IMR-90 (cell line): ENCODE measurements around the gene AJAP1. TPM values are rescaled to one million over a fixed set of nuclear protein-coding genes. Genes with fewer than 3 reads are reported as not detected.

Experiments
- ATAC-seq: fragments of 200-7000 bp; cut with Tn5 transposase; 2 replicates; pipeline ENCODE4 v1.9.1; 2020; ENCODE audit warnings: low read depth, mild to moderate bottlenecking, moderate library complexity
- BruUV-seq: library from RNA; stranded (reverse); fragments of 400-500 nt; replicated peaks from 2 replicates; lab custom pipeline; 2021; lab: Mats Ljungman, UMichigan
- CTCF ChIA-PET: fragments of 300-600 bp; formaldehyde crosslinking; extraction: SDS; loops from one replicate; lab custom pipeline; 2021; ENCODE audit warnings: antibody characterized with exemption; lab: Yijun Ruan, JAX
- POLR2A ChIA-PET: fragments of 300-600 bp; sonication (Branson Sonifier 250); formaldehyde crosslinking; loops from one replicate; lab custom pipeline; 2022; ENCODE audit warnings: antibody characterized with exemption; ENCODE audit not compliant: unreplicated experiment; lab: Charles Lee
- DNase-seq: peaks from one replicate; pipeline ENCODE4 v3.0.0; 2013
- H2AFZ ChIP-seq: replicated peaks from 2 replicates; pipeline ENCODE3; 2013; ENCODE audit warnings: low read length, mild to moderate bottlenecking; ENCODE audit not compliant: poor library complexity
- H2AK5ac ChIP-seq: 2 replicates; pipeline ENCODE4 v1.6.1; 2013; ENCODE audit warnings: low read depth, low read length, inconsistent platforms
- H2AK9ac ChIP-seq: replicated peaks from 2 replicates; pipeline ENCODE3; 2013; ENCODE audit warnings: mild to moderate bottlenecking, low read depth, low read length, moderate library complexity; ENCODE audit not compliant: poor library complexity
- H2BK120ac ChIP-seq: 2 replicates; pipeline ENCODE4 v1.6.1; 2013; ENCODE audit warnings: low read depth, low read length, inconsistent platforms
- H2BK15ac ChIP-seq: 3 replicates; pipeline ENCODE4 v1.6.1; 2013; ENCODE audit warnings: low read depth, low read length, inconsistent platforms
- H2BK20ac ChIP-seq: 2 replicates; pipeline ENCODE4 v1.6.1; 2013; ENCODE audit warnings: low read depth, mild to moderate bottlenecking, inconsistent platforms, low read length, moderate library complexity
- H2BK5ac ChIP-seq: 2 replicates; pipeline ENCODE4 v1.6.1; 2013; ENCODE audit warnings: mild to moderate bottlenecking, low read depth, low read length, inconsistent platforms; ENCODE audit not compliant: poor library complexity, severe bottlenecking
- H3K14ac ChIP-seq: replicated peaks from 2 replicates; pipeline ENCODE4 v1.6.1; 2013; ENCODE audit warnings: low read depth, low read length, inconsistent platforms
- H3K18ac ChIP-seq: 2 replicates; pipeline ENCODE4 v1.6.1; 2013; ENCODE audit warnings: low read depth, low read length, control low read depth
- H3K23ac ChIP-seq: 2 replicates; pipeline ENCODE4 v1.6.1; 2013; ENCODE audit warnings: low read depth, low read length, inconsistent platforms
- H3K27ac ChIP-seq: 2 replicates; pipeline ENCODE4 v1.5.1; 2013; ENCODE audit warnings: mild to moderate bottlenecking, control low read depth, low read length; ENCODE audit not compliant: insufficient read depth
- H3K27me3 ChIP-seq: 2 replicates; pipeline ENCODE4 v1.6.1; 2013; ENCODE audit warnings: low read length; ENCODE audit not compliant: control insufficient read depth, insufficient read depth
- H3K36me3 ChIP-seq: 2 replicates; pipeline ENCODE4 v1.6.1; 2013; ENCODE audit warnings: low read length, mixed read lengths; ENCODE audit not compliant: control insufficient read depth, insufficient read depth
- H3K4ac ChIP-seq: 2 replicates; pipeline ENCODE4 v1.6.1; 2013; ENCODE audit warnings: low read depth, low read length, inconsistent platforms
- H3K4me1 ChIP-seq: 2 replicates; pipeline ENCODE4 v1.6.1; 2013; ENCODE audit warnings: low read length, mixed read lengths; ENCODE audit not compliant: control insufficient read depth, insufficient read depth
- H3K4me2 ChIP-seq: 2 replicates; pipeline ENCODE4 v1.6.1; 2013; ENCODE audit warnings: low read depth, mild to moderate bottlenecking, control low read depth, low read length, moderate library complexity
- H3K4me3 ChIP-seq: 2 replicates; pipeline ENCODE4 v1.5.1; 2013; ENCODE audit warnings: low read depth, mild to moderate bottlenecking, control low read depth, low read length, moderate library complexity; ENCODE audit not compliant: insufficient read depth
- H3K56ac ChIP-seq: 2 replicates; pipeline ENCODE4 v1.6.1; 2013; ENCODE audit warnings: low read length, inconsistent platforms; ENCODE audit not compliant: insufficient read depth; ENCODE audit errors: extremely low read depth
- H3K79me1 ChIP-seq, 2 experiments: 2 replicates each; pipeline ENCODE4 v1.6.1; 2013; ENCODE audit warnings: low read length in 2 of 2, inconsistent platforms in 1 of 2, low read depth in 1 of 2
- H3K9ac ChIP-seq: 2 replicates; pipeline ENCODE4 v1.6.1; 2013; ENCODE audit warnings: low read depth, low read length, control low read depth
- H3K9me1 ChIP-seq: 2 replicates; pipeline ENCODE4 v1.6.1; 2013; ENCODE audit warnings: low read length, inconsistent platforms; ENCODE audit not compliant: insufficient read depth
- H3K9me3 ChIP-seq: 2 replicates; pipeline ENCODE4 v1.6.1; 2013; ENCODE audit warnings: low read length; ENCODE audit not compliant: control insufficient read depth, insufficient read depth
- H4K20me1 ChIP-seq: 2 replicates; pipeline ENCODE4 v1.6.1; 2013; ENCODE audit warnings: low read length, inconsistent platforms; ENCODE audit not compliant: insufficient read depth
- H4K5ac ChIP-seq: 2 replicates; pipeline ENCODE4 v1.6.1; 2013; ENCODE audit warnings: mild to moderate bottlenecking, low read depth, low read length, control low read depth
- H4K8ac ChIP-seq, 2 experiments: 2 replicates each; pipeline ENCODE4 v1.6.1; 2013; ENCODE audit warnings: low read depth in 2 of 2, low read length in 2 of 2, control low read depth in 1 of 2, inconsistent platforms in 1 of 2
- H4K91ac ChIP-seq: 2 replicates; pipeline ENCODE4 v1.6.1; 2013; ENCODE audit warnings: low read depth, low read length, inconsistent platforms; ENCODE audit not compliant: insufficient read depth
- BHLHE40 ChIP-seq: fragments of 150-350 bp; IDR thresholded peaks from 2 replicates; pipeline ENCODE4 v1.6.1; 2016; ENCODE audit warnings: mild to moderate bottlenecking, low read depth, low read length
- CEBPB ChIP-seq: IDR thresholded peaks from 2 replicates; pipeline ENCODE4 v1.6.1; 2012; ENCODE audit warnings: low read depth, low read length, improper control_type of control experiment
- CHD1 ChIP-seq: IDR thresholded peaks from 2 replicates; pipeline ENCODE4 v1.6.1; 2012; ENCODE audit warnings: low read depth, low read length, improper control_type of control experiment
- CTCF ChIP-seq: conservative IDR thresholded peaks from 2 replicates; pipeline ENCODE4 v1.5.1; 2012; ENCODE audit warnings: mild to moderate bottlenecking, low read depth, low read length, improper control_type of control experiment
- ELK1 ChIP-seq: fragments of 150-350 bp; IDR thresholded peaks from 2 replicates; pipeline ENCODE4 v1.6.1; 2016; ENCODE audit warnings: low read depth, mild to moderate bottlenecking, low read length, moderate library complexity, borderline replicate concordance
- FOS ChIP-seq: fragments of 150-350 bp; IDR thresholded peaks from 2 replicates; pipeline ENCODE4 v1.6.1; 2016; ENCODE audit warnings: low read depth, low read length
- MAZ ChIP-seq: IDR thresholded peaks from 2 replicates; pipeline ENCODE4 v1.6.1; 2012; ENCODE audit warnings: low read depth, mild to moderate bottlenecking, low read length, improper control_type of control experiment, moderate library complexity, borderline replicate concordance
- NFE2L2 ChIP-seq: fragments of 150-350 bp; IDR thresholded peaks from 2 replicates; pipeline ENCODE4 v1.6.1; 2016; ENCODE audit warnings: low read depth, mild to moderate bottlenecking, low read length
- POLR2A ChIP-seq: IDR thresholded peaks from 2 replicates; pipeline ENCODE4 v1.6.1; 2012; ENCODE audit warnings: mild to moderate bottlenecking, low read depth, low read length
- RCOR1 ChIP-seq: IDR thresholded peaks from 2 replicates; pipeline ENCODE4 v1.6.1; 2012; ENCODE audit warnings: mild to moderate bottlenecking, low read length, improper control_type of control experiment; ENCODE audit not compliant: insufficient replicate concordance
- RFX5 ChIP-seq: IDR thresholded peaks from 2 replicates; pipeline ENCODE4 v1.8.0; 2012; ENCODE audit warnings: low read depth, mild to moderate bottlenecking, low read length, moderate library complexity
- USF2 ChIP-seq: fragments of 150-350 bp; IDR thresholded peaks from 2 replicates; pipeline ENCODE4 v1.6.1; 2017; ENCODE audit warnings: mild to moderate bottlenecking, antibody characterized with exemption, low read length, low read depth
- WGBS, 2 experiments: methylation state at CpG; one replicate each; pipeline versions ENCODE4 v1.1.5 to v1.1.7; 2013; ENCODE audit warnings: missing lambda C conversion rate in 2 of 2; ENCODE audit not compliant: insufficient read length in 1 of 2; ENCODE audit errors: extremely low coverage in 2 of 2; 5-methylcytosine and 5-hydroxymethylcytosine counted together
- dilution Hi-C: fragments of 300-500 bp; cut with HindIII; formaldehyde crosslinking; loops from one replicate; pipeline ENCODE4 v1.14.3; 2018; ENCODE audit warnings: low sequenced_read_pairs; ENCODE audit not compliant: unreplicated experiment
- in situ Hi-C: fragments of 300-500 bp; cut with MboI; formaldehyde crosslinking; loops from 3 replicates; pipeline ENCODE4 v1.14.3; 2019; ENCODE audit warnings: low sequenced_read_pairs, inconsistent platforms, mixed read lengths
- intact Hi-C: fragments of 100-400 bp; cut with micrococcal nuclease; formaldehyde crosslinking; loops from 2 replicates; pipeline ENCODE4 v1.10.0; 2022
- polyA plus RNA-seq, 3 experiments: library from polyadenylated mRNA; depleted of rRNA; stranded (reverse); fragments of >200 nt; gene quantifications; 2 replicates each; pipeline ENCODE4 v1.2.3, GENCODE V29; 2012; ENCODE audit warnings: low replicate concordance in 1 of 3
- total RNA-seq: library from RNA; depleted of rRNA; stranded (reverse); fragments of >200 nt; gene quantifications from 2 replicates; pipeline ENCODE4 v1.2.3, GENCODE V29; 2012

The AJAP1 gene
- total and polyA plus RNA-seq, 2 of the 4 experiments (the other 2 are of a cell fraction), result under 0.01 to 0.02 TPM

DNA sequence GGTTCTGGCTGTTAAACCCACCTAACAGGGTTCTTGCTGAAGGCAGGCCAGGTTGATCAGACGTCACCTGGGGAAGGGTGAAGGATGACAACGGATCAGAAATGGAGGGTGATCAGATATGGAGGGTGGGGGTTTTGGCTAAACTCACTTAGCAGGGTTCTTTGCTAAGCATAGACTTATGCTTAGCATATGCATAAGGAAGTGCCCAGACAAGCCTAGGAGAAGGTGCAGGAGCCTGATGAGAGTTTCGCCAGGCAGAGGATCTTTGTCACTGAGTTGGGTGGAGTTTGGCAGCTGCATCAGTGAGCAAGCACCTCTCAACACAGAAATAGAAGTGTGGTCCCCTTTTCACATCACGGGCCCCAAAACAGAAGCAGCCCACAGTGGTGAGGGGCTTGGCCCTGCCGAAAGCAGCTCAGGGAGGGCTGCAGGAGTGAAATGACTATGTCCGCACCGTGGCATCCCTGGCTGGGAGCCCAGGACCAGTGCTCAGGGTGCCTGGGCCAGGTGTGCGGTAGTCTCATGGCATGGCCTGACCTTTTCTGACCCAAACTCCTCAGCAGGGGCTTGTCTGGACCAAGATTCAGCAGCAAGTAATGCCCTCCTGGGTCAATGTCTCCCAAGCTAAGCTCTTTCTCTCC lies 101.6 kb downstream of the AJAP1 start:
- in situ Hi-C loops (no loop called here), intact Hi-C loops (no loop called here), dilution Hi-C loops (no loop called here)
- ChIA-PET POLR2A (no interaction called here), CTCF (no interaction called here)
- Histone ChIP-seq H2AFZ (no peak overlapping the region), H3K14ac (no peak overlapping the region), H2BK20ac (no peak overlapping the region), H3K9me1 (no peaks in the 10 kb centered on the region), H3K4me1 (no peaks in the 10 kb centered on the region), H2AK9ac (no peak overlapping the region), H3K4ac (no peak overlapping the region), H3K9ac (no peak overlapping the region), H3K56ac (no peak overlapping the region), H4K5ac (no peak overlapping the region), H4K20me1 (no peaks in the 10 kb centered on the region), H2BK15ac (no peak overlapping the region), H3K4me2 (no peak overlapping the region), H3K4me3 (no peak overlapping the region), H3K9me3 (peaks cover 53% of the 10 kb centered on the region), H2BK5ac (no peak overlapping the region), H2BK120ac (no peak overlapping the region), H2AK5ac (no peak overlapping the region), H3K18ac (no peak overlapping the region), H3K36me3 (no peaks in the 10 kb centered on the region), H3K27ac (no peak overlapping the region), H3K23ac (no peak overlapping the region), H4K91ac (no peak overlapping the region), H4K8ac (no peak overlapping the region), H3K79me1 (no peaks in the 10 kb centered on the region), H3K27me3 (no peaks in the 10 kb centered on the region)
- DNase-seq (no peak), ATAC-seq (no peak)
- BruUV-seq, result no TSS peak
- 66% methylated on average over 4 of the region's 8 CpGs; no CpG with 5 or more reads in 1 of the 2 experiments for WGBS, 2 experiments
- TF ChIP-seq RCOR1 (no peak), CEBPB (no peak), ELK1 (no peak), BHLHE40 (no peak), USF2 (no peak), CTCF (no peak), POLR2A (no peak), NFE2L2 (no peak), RFX5 (no peak), MAZ (no peak), FOS (no peak), CHD1 (no peak)
